ENCODE measurements around the gene SND1. TPM values are rescaled to one million over a fixed set of nuclear protein-coding genes. Genes with fewer than 3 reads are reported as not detected.

Gene SND1
- total RNA-seq, 1 donor from 2014 or later: 165 TPM

- TF ChIP-seq, protein P1, sequence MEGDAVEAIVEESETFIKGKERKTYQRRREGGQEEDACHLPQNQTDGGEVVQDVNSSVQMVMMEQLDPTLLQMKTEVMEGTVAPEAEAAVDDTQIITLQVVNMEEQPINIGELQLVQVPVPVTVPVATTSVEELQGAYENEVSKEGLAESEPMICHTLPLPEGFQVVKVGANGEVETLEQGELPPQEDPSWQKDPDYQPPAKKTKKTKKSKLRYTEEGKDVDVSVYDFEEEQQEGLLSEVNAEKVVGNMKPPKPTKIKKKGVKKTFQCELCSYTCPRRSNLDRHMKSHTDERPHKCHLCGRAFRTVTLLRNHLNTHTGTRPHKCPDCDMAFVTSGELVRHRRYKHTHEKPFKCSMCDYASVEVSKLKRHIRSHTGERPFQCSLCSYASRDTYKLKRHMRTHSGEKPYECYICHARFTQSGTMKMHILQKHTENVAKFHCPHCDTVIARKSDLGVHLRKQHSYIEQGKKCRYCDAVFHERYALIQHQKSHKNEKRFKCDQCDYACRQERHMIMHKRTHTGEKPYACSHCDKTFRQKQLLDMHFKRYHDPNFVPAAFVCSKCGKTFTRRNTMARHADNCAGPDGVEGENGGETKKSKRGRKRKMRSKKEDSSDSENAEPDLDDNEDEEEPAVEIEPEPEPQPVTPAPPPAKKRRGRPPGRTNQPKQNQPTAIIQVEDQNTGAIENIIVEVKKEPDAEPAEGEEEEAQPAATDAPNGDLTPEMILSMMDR (IDR thresholded peaks at IDR 0.05; ENCODE audit: partially characterized antibody, unreplicated experiment): no peak
These were observed 352.6 kb downstream of the SND1 start for GRCh38 chr7:128004623-128005022.

GRCh38 chr7:128005117-128005516 lies 353.1 kb downstream of the SND1 start:
- Mint-ChIP-seq H3K36me3 (ENCODE audit: unreplicated experiment) (no peaks in the 10 kb centered on the region), H3K27ac (ENCODE audit: unreplicated experiment) (peak overlapping the region; percentile 10), H3K4me1 (ENCODE audit: low read depth, unreplicated experiment) (peaks cover 54% of the 10 kb centered on the region), H3K9me3 (ENCODE audit: unreplicated experiment) (peaks cover 10% of the 10 kb centered on the region), H3K4me3 (ENCODE audit: unreplicated experiment) (peak overlapping the region; percentile 30), H3K27me3 (ENCODE audit: unreplicated experiment) (no peaks in the 10 kb centered on the region)
- DNase-seq: no peak
- TF ChIP-seq, protein P1 (IDR thresholded peaks at IDR 0.05; ENCODE audit: partially characterized antibody, unreplicated experiment): no peak

More at GRCh38 chr7:128004623-128005022, 352.6 kb downstream of the SND1 start:
- Mint-ChIP-seq H3K4me3 (ENCODE audit: unreplicated experiment) (peak overlapping the region; percentile 30), H3K27me3 (ENCODE audit: unreplicated experiment) (no peaks in the 10 kb centered on the region), H3K36me3 (ENCODE audit: unreplicated experiment) (no peaks in the 10 kb centered on the region), H3K27ac (ENCODE audit: unreplicated experiment) (peak overlapping the region; percentile 10), H3K9me3 (ENCODE audit: unreplicated experiment) (peaks cover 10% of the 10 kb centered on the region), H3K4me1 (ENCODE audit: low read depth, unreplicated experiment) (peaks cover 53% of the 10 kb centered on the region)
- DNase-seq: no peak

DNA sequence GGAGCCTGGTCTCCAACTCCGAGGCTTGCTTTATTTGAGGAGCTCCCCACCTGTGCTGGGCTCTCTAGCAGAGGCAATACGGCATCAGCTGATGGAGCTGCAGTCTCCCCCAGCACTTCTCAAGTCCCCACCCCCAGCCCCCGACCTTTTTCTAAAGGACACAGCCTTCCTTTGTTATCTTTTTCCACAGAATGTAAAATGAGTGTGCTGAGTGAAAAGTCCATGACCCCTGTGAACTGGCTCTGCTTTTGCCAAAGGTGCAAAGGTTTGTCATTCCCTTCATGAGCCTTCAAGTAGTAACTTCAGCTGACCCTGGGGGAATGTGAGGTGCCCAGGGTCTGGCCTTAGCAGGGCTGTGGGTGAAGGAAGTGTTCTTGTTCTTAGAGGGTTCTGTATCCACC lies 353.8 kb downstream of the SND1 start:
- H3K9me3 Mint-ChIP-seq (ENCODE audit: unreplicated experiment): peaks cover 9% of the 10 kb centered on the region
- peak overlapping the region; percentile 75 for H3K27ac Mint-ChIP-seq (ENCODE audit: unreplicated experiment)
- H3K4me3 Mint-ChIP-seq (ENCODE audit: unreplicated experiment): no peak overlapping the region

DNA sequence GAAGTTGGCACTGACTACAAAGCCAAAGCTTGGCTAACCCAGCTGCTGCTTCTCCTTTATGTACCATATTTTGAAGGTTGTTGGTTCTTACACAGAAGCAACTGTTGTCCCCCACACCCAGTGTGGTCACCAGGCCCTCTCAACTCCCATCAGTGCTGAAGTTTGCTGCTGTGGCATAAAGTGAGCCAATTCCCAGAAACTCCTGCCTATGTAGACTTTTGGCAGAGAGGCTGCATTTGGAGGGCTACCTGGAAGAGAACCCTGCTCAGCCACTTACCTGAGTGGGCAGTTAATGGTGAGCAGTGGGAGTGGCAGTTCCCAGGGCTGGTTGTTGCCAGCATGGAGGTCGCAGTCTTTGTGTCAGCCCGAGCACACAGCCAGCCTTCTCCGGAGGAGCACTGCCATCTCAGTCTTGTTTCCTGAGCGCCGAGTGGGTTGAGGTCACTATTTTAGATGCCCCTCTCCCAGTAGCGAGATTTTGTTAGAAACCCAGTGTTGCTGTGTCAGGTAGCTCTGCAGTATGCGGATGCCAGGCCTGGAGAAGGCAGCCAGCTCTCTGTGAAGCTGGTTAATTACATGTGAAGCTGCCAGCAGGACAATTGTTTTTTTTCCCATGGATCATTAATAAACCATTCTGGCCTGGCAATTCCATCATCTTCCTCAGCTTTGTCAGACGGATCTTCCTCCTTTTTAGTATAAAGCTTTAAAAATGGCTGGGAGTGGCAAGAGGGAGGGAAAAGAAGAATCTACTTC lies 354.7 kb downstream of the SND1 start:
- Mint-ChIP-seq H3K36me3 (ENCODE audit: unreplicated experiment) (no peaks in the 10 kb centered on the region), H3K27me3 (ENCODE audit: unreplicated experiment) (no peaks in the 10 kb centered on the region), H3K4me1 (ENCODE audit: low read depth, unreplicated experiment) (peaks cover 57% of the 10 kb centered on the region), H3K27ac (ENCODE audit: unreplicated experiment) (peak overlapping the region; percentile 67), H3K4me3 (ENCODE audit: unreplicated experiment) (peak overlapping the region; percentile 21), H3K9me3 (ENCODE audit: unreplicated experiment) (peaks cover 9% of the 10 kb centered on the region)
- DNase-seq: no peak
- TF ChIP-seq, protein P1 (IDR thresholded peaks at IDR 0.05; ENCODE audit: partially characterized antibody, unreplicated experiment): no peak

More for the DNA sequence above, 353.8 kb downstream of the SND1 start:
- no peaks in the 10 kb centered on the region for H3K36me3 Mint-ChIP-seq (ENCODE audit: unreplicated experiment)
- TF ChIP-seq, protein P1 (IDR thresholded peaks at IDR 0.05; ENCODE audit: partially characterized antibody, unreplicated experiment): no peak
- no peak for DNase-seq
- H3K4me1 Mint-ChIP-seq (ENCODE audit: low read depth, unreplicated experiment): peaks cover 55% of the 10 kb centered on the region
- no peaks in the 10 kb centered on the region for H3K27me3 Mint-ChIP-seq (ENCODE audit: unreplicated experiment)

GRCh38 chr7:128007303-128007680 lies 355.3 kb downstream of the SND1 start:
- H3K36me3 Mint-ChIP-seq (ENCODE audit: unreplicated experiment): no peaks in the 10 kb centered on the region
- peaks cover 61% of the 10 kb centered on the region for H3K4me1 Mint-ChIP-seq (ENCODE audit: low read depth, unreplicated experiment)
- peak overlapping the region; percentile 67 for H3K27ac Mint-ChIP-seq (ENCODE audit: unreplicated experiment)
- H3K4me3 Mint-ChIP-seq (ENCODE audit: unreplicated experiment): peak overlapping the region; percentile 21
- peaks cover 9% of the 10 kb centered on the region for H3K9me3 Mint-ChIP-seq (ENCODE audit: unreplicated experiment)
- H3K27me3 Mint-ChIP-seq (ENCODE audit: unreplicated experiment): peaks cover 3% of the 10 kb centered on the region
- no peak for DNase-seq
- TF ChIP-seq, protein P1 (IDR thresholded peaks at IDR 0.05; ENCODE audit: partially characterized antibody, unreplicated experiment): no peak
